ENCODE results near the gene MAN1A2. TPM values are rescaled to one million over a fixed set of nuclear protein-coding genes. Genes with fewer than 3 reads are reported as not detected.

MAN1A2 gene
- total RNA-seq, 2 donors from 2014 or later = 43.8 to 63.6 TPM

- Histone ChIP-seq H3K4me1 (replicated peaks) (peaks cover 16% of the 10 kb centered on the region), H3K9me3 (no peaks in the 10 kb centered on the region), H3K36me3 (no peaks in the 10 kb centered on the region), H3K4me3 (no peak overlapping the region), H3K27ac (no peak overlapping the region), H3K27me3 (replicated peaks; ENCODE audit: insufficient read depth) (no peaks in the 10 kb centered on the region)
- WGBS = 95% methylated on average over 4 of the region's 4 CpGs
- no peak for DNase-seq (ENCODE audit: low spot score)
- TF ChIP-seq CTCF (IDR thresholded peaks at IDR 0.05) (no peak), POLR2A (IDR thresholded peaks at IDR 0.05) (no peak), POLR2AphosphoS5 (IDR thresholded peaks at IDR 0.05) (no peak)
- intact Hi-C loops (cut with DNase I) = no loop called here
Observed at GRCh38 chr1:117578466-117578865, 211.2 kb downstream of the MAN1A2 start.

Other genes with a start within 250 kb of the MAN1A2 start
- 10 to 100 TPM in 1 of 2 donors, 1 to 10 TPM in 1; 4.0 to 13.2 TPM for gene TRIM45, start 245.7 kb upstream of the MAN1A2 start, total RNA-seq
- 1 to 10 TPM; 4.0 to 7.8 TPM for gene VTCN1, start 156.5 kb upstream of the MAN1A2 start, total RNA-seq
- gene TENT5C, start 238.6 kb downstream of the MAN1A2 start, total RNA-seq = 10 to 100 TPM; 23.1 to 28.7 TPM

Measured in prostate gland (tissue), 2 donors.